ENCODE data around the gene RPS3A. TPM values are rescaled to one million over a fixed set of nuclear protein-coding genes. Genes with fewer than 3 reads are reported as not detected.

The RPS3A gene
- total and polyA plus RNA-seq, 2 donors (not counting 1 experiment from before 2014, with no cell fraction given) = 1,918 to 2,843 TPM

GRCh38 chr4:151100531-151100930 is 1.1 kb downstream of the RPS3A start:
- peaks cover 4% of the 10 kb centered on the region for H4K20me1 ChIP-seq (ENCODE audit: control insufficient read depth, extremely low read depth, insufficient read depth, low read length)
- no peak for DNase-seq (ENCODE audit: low read depth in 2 of 2)
- H3K9me3 ChIP-seq (ENCODE audit: control insufficient read depth, insufficient read depth, low read depth, low read length) = no peaks in the 10 kb centered on the region
- peaks cover 37% of the 10 kb centered on the region for H3K79me2 ChIP-seq (ENCODE audit: control insufficient read depth, insufficient read depth, low read length)
- no peak overlapping the region for H2AFZ ChIP-seq (ENCODE audit: low read length)
- H3K27ac ChIP-seq (ENCODE audit: insufficient read depth, low read length) = peak overlapping the region; percentile 93
- H3K27me3 ChIP-seq (ENCODE audit: control insufficient read depth, insufficient read depth, low read length) = no peaks in the 10 kb centered on the region
- H3K4me3 ChIP-seq (replicated peaks in 1 of 4; ENCODE audit: control extremely low read depth in 1 of 4, insufficient read depth in 1 of 4, low read depth in 3 of 4, low read length in 4 of 4) = peak overlapping the region; percentile 79 to 99 (median 92)
- H3K9ac ChIP-seq (ENCODE audit: insufficient read depth, low read length) = peak overlapping the region; percentile 98
- peaks cover 3% of the 10 kb centered on the region for H3K4me1 ChIP-seq (ENCODE audit: control insufficient read depth, extremely low read depth, insufficient read depth, low read length)
- H3K4me2 ChIP-seq (ENCODE audit: extremely low read depth, insufficient read depth, low read length) = peak overlapping the region; percentile 100
- TF ChIP-seq, protein P1, sequence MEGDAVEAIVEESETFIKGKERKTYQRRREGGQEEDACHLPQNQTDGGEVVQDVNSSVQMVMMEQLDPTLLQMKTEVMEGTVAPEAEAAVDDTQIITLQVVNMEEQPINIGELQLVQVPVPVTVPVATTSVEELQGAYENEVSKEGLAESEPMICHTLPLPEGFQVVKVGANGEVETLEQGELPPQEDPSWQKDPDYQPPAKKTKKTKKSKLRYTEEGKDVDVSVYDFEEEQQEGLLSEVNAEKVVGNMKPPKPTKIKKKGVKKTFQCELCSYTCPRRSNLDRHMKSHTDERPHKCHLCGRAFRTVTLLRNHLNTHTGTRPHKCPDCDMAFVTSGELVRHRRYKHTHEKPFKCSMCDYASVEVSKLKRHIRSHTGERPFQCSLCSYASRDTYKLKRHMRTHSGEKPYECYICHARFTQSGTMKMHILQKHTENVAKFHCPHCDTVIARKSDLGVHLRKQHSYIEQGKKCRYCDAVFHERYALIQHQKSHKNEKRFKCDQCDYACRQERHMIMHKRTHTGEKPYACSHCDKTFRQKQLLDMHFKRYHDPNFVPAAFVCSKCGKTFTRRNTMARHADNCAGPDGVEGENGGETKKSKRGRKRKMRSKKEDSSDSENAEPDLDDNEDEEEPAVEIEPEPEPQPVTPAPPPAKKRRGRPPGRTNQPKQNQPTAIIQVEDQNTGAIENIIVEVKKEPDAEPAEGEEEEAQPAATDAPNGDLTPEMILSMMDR (conservative IDR thresholded peaks at IDR 0.05 in 1 of 2, IDR thresholded peaks at IDR 0.05 in 1 of 2; ENCODE audit: low read depth in 1 of 2, low read length in 2 of 2) = no peak
- TF ChIP-seq EZH2 (IDR thresholded peaks at IDR 0.05; ENCODE audit: low read length, missing control alignments) = no peak
- H3K36me3 ChIP-seq (ENCODE audit: control insufficient read depth, insufficient read depth, low read length) = peaks cover 7% of the 10 kb centered on the region

DNA sequence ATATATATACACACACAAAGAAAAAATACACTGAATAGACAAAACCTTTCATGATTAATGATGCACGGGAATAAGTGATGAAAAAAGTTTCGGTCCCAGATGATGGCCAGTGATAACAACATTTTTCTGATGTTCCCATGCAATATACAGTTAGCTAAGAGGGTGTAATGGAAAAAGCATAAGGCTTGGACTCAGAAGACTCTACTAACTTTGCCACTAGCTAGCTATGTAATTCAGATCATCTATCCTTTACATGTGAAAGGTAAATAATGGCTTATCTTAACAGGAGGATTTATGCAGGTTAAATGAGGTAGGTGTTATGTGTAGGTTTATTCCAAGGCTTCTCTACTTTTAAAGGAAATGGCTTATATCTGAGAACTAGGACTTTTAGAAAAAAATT is 4.3 kb downstream of the RPS3A start:
- peaks cover 9% of the 10 kb centered on the region for H3K36me3 ChIP-seq (ENCODE audit: control insufficient read depth, insufficient read depth, low read length)

DNA sequence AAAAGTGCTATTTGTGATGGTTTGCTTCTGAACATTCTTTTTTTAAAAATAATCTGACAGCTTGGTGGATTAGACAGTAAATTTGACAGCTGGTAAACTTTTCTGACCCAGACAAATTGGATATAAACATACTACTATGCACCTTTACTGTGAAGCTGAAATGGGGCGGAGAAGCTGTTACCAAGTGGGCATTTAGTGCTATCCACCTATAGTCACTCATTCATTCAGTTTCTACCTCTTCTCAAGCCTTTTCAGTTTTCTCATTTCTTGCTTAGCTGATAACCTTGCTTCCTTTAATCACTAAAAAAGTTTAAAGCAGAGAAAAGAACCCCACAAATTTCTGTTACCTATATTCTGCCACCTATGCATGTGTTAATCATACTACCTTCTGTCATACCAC is 5.2 kb downstream of the RPS3A start:
- no peak overlapping the region for H3K4me3 ChIP-seq (replicated peaks in 1 of 4; ENCODE audit: control extremely low read depth in 1 of 4, insufficient read depth in 1 of 4, low read depth in 3 of 4, low read length in 4 of 4)
- H3K36me3 ChIP-seq (ENCODE audit: control insufficient read depth, insufficient read depth, low read length) = peaks cover 9% of the 10 kb centered on the region
- peaks cover 4% of the 10 kb centered on the region for H4K20me1 ChIP-seq (ENCODE audit: control insufficient read depth, extremely low read depth, insufficient read depth, low read length)
- TF ChIP-seq EZH2 (IDR thresholded peaks at IDR 0.05; ENCODE audit: low read length, missing control alignments) = no peak
- TF ChIP-seq, protein P1 (conservative IDR thresholded peaks at IDR 0.05 in 1 of 2, IDR thresholded peaks at IDR 0.05 in 1 of 2; ENCODE audit: low read depth in 1 of 2, low read length in 2 of 2) = no peak
- no peaks in the 10 kb centered on the region for H3K9me3 ChIP-seq (ENCODE audit: control insufficient read depth, insufficient read depth, low read depth, low read length)
- H3K4me1 ChIP-seq (ENCODE audit: control insufficient read depth, extremely low read depth, insufficient read depth, low read length) = peaks cover 3% of the 10 kb centered on the region
- no peak overlapping the region for H3K9ac ChIP-seq (ENCODE audit: insufficient read depth, low read length)
- no peaks in the 10 kb centered on the region for H3K27me3 ChIP-seq (ENCODE audit: control insufficient read depth, insufficient read depth, low read length)
- no peak overlapping the region for H3K27ac ChIP-seq (ENCODE audit: insufficient read depth, low read length)
- H3K79me2 ChIP-seq (ENCODE audit: control insufficient read depth, insufficient read depth, low read length) = peaks cover 35% of the 10 kb centered on the region
- no peak overlapping the region for H3K4me2 ChIP-seq (ENCODE audit: extremely low read depth, insufficient read depth, low read length)
- no peak for DNase-seq (ENCODE audit: low read depth in 2 of 2)
- H2AFZ ChIP-seq (ENCODE audit: low read length) = no peak overlapping the region

More for the DNA sequence above, 4.3 kb downstream of the RPS3A start:
- peaks cover 3% of the 10 kb centered on the region for H3K4me1 ChIP-seq (ENCODE audit: control insufficient read depth, extremely low read depth, insufficient read depth, low read length)
- H2AFZ ChIP-seq (ENCODE audit: low read length) = no peak overlapping the region
- no peak overlapping the region for H3K27ac ChIP-seq (ENCODE audit: insufficient read depth, low read length)
- peaks cover 4% of the 10 kb centered on the region for H4K20me1 ChIP-seq (ENCODE audit: control insufficient read depth, extremely low read depth, insufficient read depth, low read length)
- peaks cover 37% of the 10 kb centered on the region for H3K79me2 ChIP-seq (ENCODE audit: control insufficient read depth, insufficient read depth, low read length)
- TF ChIP-seq EZH2 (IDR thresholded peaks at IDR 0.05; ENCODE audit: low read length, missing control alignments) = no peak
- TF ChIP-seq, protein P1 (conservative IDR thresholded peaks at IDR 0.05 in 1 of 2, IDR thresholded peaks at IDR 0.05 in 1 of 2; ENCODE audit: low read depth in 1 of 2, low read length in 2 of 2) = no peak
- H3K9ac ChIP-seq (ENCODE audit: insufficient read depth, low read length) = no peak overlapping the region
- H3K9me3 ChIP-seq (ENCODE audit: control insufficient read depth, insufficient read depth, low read depth, low read length) = no peaks in the 10 kb centered on the region
- no peak for DNase-seq (ENCODE audit: low read depth in 2 of 2)
- no peak overlapping the region for H3K4me2 ChIP-seq (ENCODE audit: extremely low read depth, insufficient read depth, low read length)
- H3K27me3 ChIP-seq (ENCODE audit: control insufficient read depth, insufficient read depth, low read length) = no peaks in the 10 kb centered on the region
- no peak overlapping the region for H3K4me3 ChIP-seq (replicated peaks in 1 of 4; ENCODE audit: control extremely low read depth in 1 of 4, insufficient read depth in 1 of 4, low read depth in 3 of 4, low read length in 4 of 4)

All from fibroblast of lung (primary cell).